GM10266 (cell line): ENCODE measurements around the gene PLEKHG5.

ENCODE experiments used
- DNase-seq: peaks from one replicate; pipeline ENCODE4 v3.0.0; 2012; ENCODE audit errors: extremely low spot score
- CTCF ChIP-seq: IDR thresholded peaks from 2 replicates; pipeline ENCODE4 v1.5.1; 2012; ENCODE audit warnings: mild to moderate bottlenecking, low read depth; ENCODE audit not compliant: control insufficient read depth, insufficient read depth; ENCODE audit errors: missing control alignments

Gene PLEKHG5

GRCh38 chr1:6420454-6421042, 70.9 kb downstream of the PLEKHG5 start:
- no peak for DNase-seq
- TF ChIP-seq CTCF = no peak

- no peak for TF ChIP-seq CTCF
- peak; percentile 69 for DNase-seq
These were observed 71.5 kb downstream of the PLEKHG5 start, which contains the start of gene HES2 for GRCh38 chr1:6419804-6420453. Gene HES2, minus strand, starts transcription at chr1:6419919. Its CDS starts 99 bp downstream, at chr1:6419820.

DNA sequence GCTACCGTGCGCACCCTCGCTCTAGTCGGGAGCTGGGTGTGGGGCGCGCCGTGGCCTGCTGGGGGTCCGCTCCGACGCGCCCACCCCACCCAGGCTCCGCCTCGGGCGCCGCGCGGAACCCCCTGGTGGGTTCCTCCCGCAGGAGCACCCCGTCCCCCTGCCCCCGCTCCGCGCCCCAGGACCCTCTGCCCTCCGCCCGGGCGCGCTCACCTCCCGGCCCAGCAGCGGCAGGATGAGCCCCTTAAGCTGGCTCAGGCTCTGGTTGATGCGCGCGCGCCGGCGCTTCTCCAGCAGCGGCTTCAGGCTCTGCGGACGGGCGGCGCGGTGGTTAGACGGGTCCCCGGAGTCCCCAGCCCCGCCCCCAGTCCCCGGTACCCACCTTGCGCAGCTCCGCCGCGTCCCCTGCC, 72.1 kb downstream of the PLEKHG5 start:
- no peak for DNase-seq
- no peak for TF ChIP-seq CTCF

- no peak for TF ChIP-seq CTCF
- no peak for DNase-seq
These were observed 72.6 kb downstream of the PLEKHG5 start for GRCh38 chr1:6418668-6419396.

DNA sequence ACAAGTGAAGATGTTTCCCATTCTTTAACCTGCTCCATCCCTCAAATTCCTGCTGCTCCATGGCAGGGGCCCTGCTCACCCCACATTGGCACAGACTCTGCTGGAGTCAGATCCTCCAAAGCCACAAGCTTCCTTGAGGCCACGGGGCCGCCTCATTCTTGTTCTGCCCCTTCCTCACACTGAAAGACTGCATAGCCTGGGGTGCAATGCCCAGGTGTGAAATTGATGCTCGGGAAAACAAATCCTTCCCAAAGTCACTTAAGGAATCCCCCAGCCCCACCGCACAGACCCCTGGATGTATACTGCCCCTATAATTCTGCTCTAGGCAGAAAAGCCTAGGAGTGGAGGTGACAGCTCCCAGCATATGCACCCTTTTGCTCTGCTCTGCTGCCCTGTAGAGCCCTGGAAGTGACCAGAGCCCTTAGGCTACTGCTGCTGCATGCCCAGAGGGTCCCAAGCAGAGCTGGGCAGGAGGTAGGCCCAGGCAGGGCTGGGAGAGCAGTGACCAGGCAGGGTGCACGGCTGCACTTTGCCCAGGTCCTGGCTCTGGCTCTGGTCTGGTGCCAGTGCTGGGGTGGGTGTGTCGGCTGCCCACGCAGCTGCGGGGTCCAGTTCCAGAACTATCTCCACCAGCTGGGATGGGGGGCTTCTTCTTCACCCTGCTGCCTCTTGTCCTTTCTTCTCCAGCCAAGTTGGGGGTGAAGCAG, 73.4 kb downstream of the PLEKHG5 start:
- no peak for TF ChIP-seq CTCF

More for the DNA sequence above, 73.4 kb downstream of the PLEKHG5 start:
- no peak for DNase-seq
